Measurements from ENCODE around the gene R3HDML. TPM values are rescaled to one million over a fixed set of nuclear protein-coding genes. Genes with fewer than 3 reads are reported as not detected.

Gene R3HDML
- total RNA-seq, 6 experiments from 2014 or later, result not detected

DNA sequence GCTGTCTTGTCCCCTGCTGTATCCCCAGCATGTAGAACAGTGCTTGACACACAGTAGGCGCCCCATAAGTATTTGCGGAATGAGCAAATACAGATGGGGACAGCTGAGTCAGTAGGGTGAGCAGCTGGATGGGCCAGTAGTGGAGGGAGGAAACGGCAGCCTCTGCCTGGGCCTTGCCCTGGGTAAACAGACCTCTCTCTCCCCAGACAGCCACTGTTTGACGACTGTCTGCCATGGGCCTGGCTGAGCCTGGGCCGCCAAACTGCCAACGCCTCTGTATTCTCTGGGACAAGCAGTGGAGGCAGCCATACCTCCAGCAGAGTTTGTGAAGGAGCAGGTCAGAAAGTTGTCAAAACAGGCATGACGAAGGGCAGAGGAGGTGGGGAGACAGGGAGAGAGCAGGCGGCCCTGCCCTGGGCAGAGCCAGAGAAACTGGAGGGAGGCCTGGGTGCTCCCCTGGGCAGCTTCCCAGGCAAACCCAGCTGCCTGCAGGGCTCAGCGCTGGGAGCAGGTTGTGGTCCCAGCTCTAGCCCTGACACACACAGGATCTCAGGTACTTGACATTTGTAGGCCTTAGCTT is 33.9 kb downstream of the R3HDML start:
- no peak for TF ChIP-seq POLR2A (IDR thresholded peaks at IDR 0.05)
- TF ChIP-seq, protein P1, sequence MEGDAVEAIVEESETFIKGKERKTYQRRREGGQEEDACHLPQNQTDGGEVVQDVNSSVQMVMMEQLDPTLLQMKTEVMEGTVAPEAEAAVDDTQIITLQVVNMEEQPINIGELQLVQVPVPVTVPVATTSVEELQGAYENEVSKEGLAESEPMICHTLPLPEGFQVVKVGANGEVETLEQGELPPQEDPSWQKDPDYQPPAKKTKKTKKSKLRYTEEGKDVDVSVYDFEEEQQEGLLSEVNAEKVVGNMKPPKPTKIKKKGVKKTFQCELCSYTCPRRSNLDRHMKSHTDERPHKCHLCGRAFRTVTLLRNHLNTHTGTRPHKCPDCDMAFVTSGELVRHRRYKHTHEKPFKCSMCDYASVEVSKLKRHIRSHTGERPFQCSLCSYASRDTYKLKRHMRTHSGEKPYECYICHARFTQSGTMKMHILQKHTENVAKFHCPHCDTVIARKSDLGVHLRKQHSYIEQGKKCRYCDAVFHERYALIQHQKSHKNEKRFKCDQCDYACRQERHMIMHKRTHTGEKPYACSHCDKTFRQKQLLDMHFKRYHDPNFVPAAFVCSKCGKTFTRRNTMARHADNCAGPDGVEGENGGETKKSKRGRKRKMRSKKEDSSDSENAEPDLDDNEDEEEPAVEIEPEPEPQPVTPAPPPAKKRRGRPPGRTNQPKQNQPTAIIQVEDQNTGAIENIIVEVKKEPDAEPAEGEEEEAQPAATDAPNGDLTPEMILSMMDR (IDR thresholded peaks at IDR 0.05), result no peak
- Histone ChIP-seq H3K9me3 (no peaks in the 10 kb centered on the region), H3K27me3 (no peaks in the 10 kb centered on the region), H3K4me3 (no peak overlapping the region), H3K4me1 (peaks cover 0 to 43% (median 6%) of the 10 kb centered on the region in 4 donors), H3K36me3 (peaks cover 0 to 28% (median 3%) of the 10 kb centered on the region in 4 donors), H3K27ac (peak overlapping the region; percentile 33 to 59 (median 36))
- peak; percentile 60 to 65 (median 62) for DNase-seq
- WGBS (ENCODE audit: insufficient coverage, low coverage, low lambda C conversion rate, missing lambda C conversion rate), result 54% methylated on average over 5 of the region's 9 CpGs
- ATAC-seq, result peak; percentile 80 to 97 (median 88)
- intact Hi-C loops (cut with DNase I), result no loop called here

DNA sequence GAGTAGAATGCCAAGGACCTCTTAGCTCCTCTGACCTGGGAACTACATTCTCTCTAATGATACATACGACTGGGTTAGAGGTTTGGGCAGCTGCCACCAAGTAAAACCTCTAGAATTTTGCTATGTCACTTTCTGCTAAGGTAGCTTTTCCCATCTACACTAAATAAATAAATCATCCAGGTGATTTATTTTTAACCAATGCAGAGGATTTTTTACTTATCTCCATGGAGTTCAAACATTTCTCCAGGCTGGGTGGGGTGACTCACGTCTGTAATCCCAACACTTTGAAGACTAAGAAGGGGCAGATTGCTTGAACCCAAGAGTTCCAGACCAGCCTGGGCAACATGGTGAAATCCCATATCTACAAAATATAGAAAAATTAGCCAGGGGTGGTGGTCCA is 45.8 kb downstream of the R3HDML start:
- ATAC-seq (no peak), DNase-seq (no peak)
- no peaks in the 10 kb centered on the region for H3K27me3 ChIP-seq
- intact Hi-C loops (cut with DNase I), result loop anchor here in 1 of 2 donors (10.0 kb wide), 1 partner anchor 232 kb away; no protein-coding TSS in a partner anchor
- 37% methylated on average over 2 of the region's 2 CpGs for WGBS (ENCODE audit: insufficient coverage, low coverage, low lambda C conversion rate, missing lambda C conversion rate)
- H3K27ac ChIP-seq, result no peak overlapping the region
- H3K4me3 ChIP-seq, result no peak overlapping the region
- H3K9me3 ChIP-seq, result no peaks in the 10 kb centered on the region
- peaks cover 0 to 31% (median 9%) of the 10 kb centered on the region in 4 donors for H3K4me1 ChIP-seq
- H3K36me3 ChIP-seq, result peaks cover 0 to 52% (median 7%) of the 10 kb centered on the region in 4 donors
- TF ChIP-seq, protein P1 (IDR thresholded peaks at IDR 0.05), result no peak
- no peak for TF ChIP-seq POLR2A (IDR thresholded peaks at IDR 0.05)

DNA sequence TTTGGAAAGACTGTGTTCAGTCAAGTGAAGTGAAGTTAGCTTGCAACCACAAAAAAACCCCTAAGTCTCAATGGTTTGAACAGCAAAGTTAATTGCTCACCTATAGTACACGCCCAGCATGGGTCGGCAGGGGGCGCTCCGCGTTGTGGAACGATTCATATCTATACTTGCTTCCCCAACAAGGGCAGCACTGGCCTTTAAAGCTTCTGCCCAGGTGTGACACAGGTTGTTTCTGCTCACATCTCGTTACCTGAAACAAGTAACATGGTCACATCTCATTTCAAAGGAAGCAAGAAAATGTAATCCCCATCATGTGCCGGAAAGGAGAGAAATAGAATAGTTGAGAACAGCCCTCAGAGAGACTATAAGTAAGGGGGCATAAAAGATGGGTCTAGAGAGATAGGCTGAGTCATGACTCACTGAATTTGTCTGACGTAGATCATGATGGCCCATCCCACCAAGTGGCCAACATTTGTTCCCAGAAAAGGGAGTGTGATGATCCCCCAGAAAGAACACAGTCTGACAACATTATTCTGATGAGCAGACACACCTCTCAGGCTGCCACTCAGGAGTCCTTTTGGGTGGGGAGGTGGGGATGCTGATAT is 47.7 kb downstream of the R3HDML start:
- DNase-seq (peak; percentile 86), ATAC-seq (peak; percentile 34 to 58 (median 48))
- 9% methylated on average over 9 of the region's 9 CpGs for WGBS (ENCODE audit: insufficient coverage, low coverage, low lambda C conversion rate, missing lambda C conversion rate)
- TF ChIP-seq, protein P1 (IDR thresholded peaks at IDR 0.05), result peak; percentile 64 to 92 (median 86)
- TF ChIP-seq POLR2A (IDR thresholded peaks at IDR 0.05), result no peak
- Histone ChIP-seq H3K9me3 (no peaks in the 10 kb centered on the region), H3K27me3 (no peaks in the 10 kb centered on the region), H3K4me1 (peaks cover 0 to 46% (median 13%) of the 10 kb centered on the region in 4 donors), H3K27ac (peak overlapping the region in 1 of 3 donors; percentile 31), H3K4me3 (no peak overlapping the region), H3K36me3 (peaks cover 0 to 45% (median 7%) of the 10 kb centered on the region in 4 donors)
- intact Hi-C loops (cut with DNase I), result loop anchor here in 1 of 2 donors (10.0 kb wide), 1 partner anchor 230 kb away; no protein-coding TSS in a partner anchor

DNA sequence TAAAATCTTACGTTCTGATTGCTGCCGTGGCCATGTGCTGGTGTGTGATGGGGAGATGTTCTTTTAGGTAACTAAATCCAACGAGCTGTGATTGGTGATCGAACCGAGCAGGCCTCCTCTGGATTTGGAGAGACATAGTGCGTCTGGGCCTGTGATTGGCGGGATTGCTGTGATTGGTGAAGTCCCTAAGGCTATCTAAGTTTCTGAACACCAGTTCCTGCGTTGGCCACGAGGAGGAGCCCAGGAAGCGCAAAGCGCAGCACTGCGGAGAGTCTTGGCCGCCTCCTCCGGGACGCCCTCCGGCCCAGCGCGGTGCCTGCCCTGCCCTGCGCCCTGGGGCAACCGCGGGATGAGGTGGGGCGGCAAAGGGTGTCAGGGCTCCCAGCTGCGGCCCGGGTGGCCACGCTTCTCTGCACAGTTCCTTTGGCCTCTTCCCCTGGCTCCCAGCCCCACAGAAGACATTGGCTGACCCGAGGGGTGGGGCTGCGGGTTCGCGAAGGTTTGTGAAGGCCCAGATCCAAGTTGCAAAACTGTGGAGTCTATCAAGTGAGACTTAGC is 51.7 kb downstream of the R3HDML start:
- Histone ChIP-seq H3K4me1 (peaks cover 0 to 78% (median 29%) of the 10 kb centered on the region in 4 donors), H3K4me3 (peak overlapping the region in 1 of 3 donors; percentile 26), H3K27me3 (no peaks in the 10 kb centered on the region), H3K36me3 (peaks cover 0 to 30% (median 7%) of the 10 kb centered on the region in 4 donors), H3K27ac (peak overlapping the region in 2 of 3 donors; percentile 94 to 97), H3K9me3 (no peaks in the 10 kb centered on the region)
- intact Hi-C loops (cut with DNase I), result loop anchor here in 1 of 2 donors (10.0 kb wide), 1 partner anchor 226 kb away; no protein-coding TSS in a partner anchor
- TF ChIP-seq, protein P1 (IDR thresholded peaks at IDR 0.05), result peak; percentile 81 to 89 (median 87)
- no peak for TF ChIP-seq POLR2A (IDR thresholded peaks at IDR 0.05)
- ATAC-seq, result peak; percentile 69 to 88 (median 80)
- WGBS (ENCODE audit: insufficient coverage, low coverage, low lambda C conversion rate, missing lambda C conversion rate), result 5% methylated on average over 13 of the region's 29 CpGs
- DNase-seq, result peak; percentile 83 to 97 (median 96)

Measured in right lobe of liver (tissue), 6 donors.